Measurements from ENCODE around the gene CNN2. TPM values are rescaled to one million over a fixed set of nuclear protein-coding genes. Genes with fewer than 3 reads are reported as not detected.

Gene CNN2
- polyA plus RNA-seq, 3 donors, result 69.9 to 213 (median 144) TPM

- Mint-ChIP-seq H3K36me3 (peaks cover 0 to 6% of the 10 kb centered on the region in 2 donors), H3K27ac (peak within 1 kb of the TSS in 1 of 7 donors; percentile 63), H3K27me3 (ENCODE audit: low read depth in 3 of 3) (peaks cover 58 to 78% (median 63%) of the 10 kb centered on the region in 3 donors), H3K4me1 (peaks cover 12% of the 10 kb centered on the region), H3K9me3 (peaks cover 0 to 16% (median 9%) of the 10 kb centered on the region in 7 donors), H3K4me3 (peak within 1 kb of the TSS; percentile 41 to 85)
- Histone ChIP-seq H3K4me1 (ENCODE audit: control insufficient read depth in 1 of 2, insufficient read depth in 2 of 2, low read length in 2 of 2) (peaks cover 19 to 20% of the 10 kb centered on the region in 2 donors), H3K9ac (ENCODE audit: insufficient read depth, low read length, poor library complexity, severe bottlenecking) (no peak within 1 kb of the TSS), H3K36me3 (replicated peaks in 1 of 2; ENCODE audit: control insufficient read depth in 1 of 2, insufficient read depth in 2 of 2, low read length in 2 of 2) (no peaks in the 10 kb centered on the region), H3K4me3 (replicated peaks in 1 of 3; ENCODE audit: low read depth in 2 of 3, low read length in 3 of 3) (peak within 1 kb of the TSS in 1 of 3 experiments; percentile 63), H4K20me1 (ENCODE audit: insufficient read depth, low read length) (peaks cover 5% of the 10 kb centered on the region), H3K4me2 (replicated peaks; ENCODE audit: extremely low read depth, low read length, poor library complexity, severe bottlenecking) (peak within 1 kb of the TSS; percentile 67), H3K9me3 (replicated peaks in 1 of 2; ENCODE audit: control insufficient read depth in 1 of 2, insufficient read depth in 1 of 2, low read length in 2 of 2) (peaks cover 0 to 8% of the 10 kb centered on the region in 2 donors), H3K79me2 (ENCODE audit: insufficient read depth, low read length) (no peaks in the 10 kb centered on the region), H2AFZ (ENCODE audit: insufficient read depth, low read depth, low read length, poor library complexity, severe bottlenecking) (peak within 1 kb of the TSS; percentile 68), H3K27ac (ENCODE audit: low read depth in 1 of 2, low read length in 2 of 2) (no peak within 1 kb of the TSS), H3K27me3 (ENCODE audit: control insufficient read depth in 2 of 2, insufficient read depth in 2 of 2, low read length in 2 of 2) (peaks cover 14 to 69% of the 10 kb centered on the region in 2 donors)
- 2% methylated on average over 43 of the region's 43 CpGs for WGBS (ENCODE audit: insufficient coverage)
- DNase-seq, result peak; percentile 37 to 59 (median 38)
- intact Hi-C loops (cut with micrococcal nuclease), result no loop called here
- TF ChIP-seq CTCF (IDR thresholded peaks at IDR 0.05), result peak; percentile 54
These were observed 26.3 kb upstream of the CNN2 start, which contains the start of gene GRIN3B for GRCh38 chr19:1000095-1000494. TSS of gene GRIN3B (plus strand) at chr19:1000419. CDS start at chr19:1000438, 19 bp downstream.

- no peak for DNase-seq
- Histone ChIP-seq H3K27me3 (ENCODE audit: control insufficient read depth in 2 of 2, insufficient read depth in 2 of 2, low read length in 2 of 2) (peaks cover 14 to 61% of the 10 kb centered on the region in 2 donors), H3K4me2 (replicated peaks; ENCODE audit: extremely low read depth, low read length, poor library complexity, severe bottlenecking) (peak overlapping the region; percentile 67), H2AFZ (ENCODE audit: insufficient read depth, low read depth, low read length, poor library complexity, severe bottlenecking) (peak overlapping the region; percentile 68), H3K79me2 (ENCODE audit: insufficient read depth, low read length) (no peaks in the 10 kb centered on the region), H3K27ac (ENCODE audit: low read depth in 1 of 2, low read length in 2 of 2) (no peak overlapping the region), H3K4me1 (ENCODE audit: control insufficient read depth in 1 of 2, insufficient read depth in 2 of 2, low read length in 2 of 2) (peaks cover 19 to 20% of the 10 kb centered on the region in 2 donors), H3K36me3 (replicated peaks in 1 of 2; ENCODE audit: control insufficient read depth in 1 of 2, insufficient read depth in 2 of 2, low read length in 2 of 2) (no peaks in the 10 kb centered on the region), H3K9me3 (replicated peaks in 1 of 2; ENCODE audit: control insufficient read depth in 1 of 2, insufficient read depth in 1 of 2, low read length in 2 of 2) (peaks cover 0 to 8% of the 10 kb centered on the region in 2 donors), H3K4me3 (replicated peaks in 1 of 3; ENCODE audit: low read depth in 2 of 3, low read length in 3 of 3) (peak overlapping the region in 1 of 3 experiments; percentile 63), H3K9ac (ENCODE audit: insufficient read depth, low read length, poor library complexity, severe bottlenecking) (no peak overlapping the region), H4K20me1 (ENCODE audit: insufficient read depth, low read length) (peaks cover under 1% of the 10 kb centered on the region)
- H3K27me3 Mint-ChIP-seq (ENCODE audit: low read depth in 3 of 3), result peaks cover 51 to 71% (median 55%) of the 10 kb centered on the region in 3 donors
- H3K9me3 Mint-ChIP-seq, result peaks cover 0 to 16% (median 9%) of the 10 kb centered on the region in 7 donors
- peaks cover 12% of the 10 kb centered on the region for H3K4me1 Mint-ChIP-seq
- intact Hi-C loops (cut with micrococcal nuclease), result loop anchor here (1.0 kb wide), 2 partner anchors 79 to 80 kb away; no protein-coding TSS in a partner anchor
- peak overlapping the region in 1 of 7 donors; percentile 63 for H3K27ac Mint-ChIP-seq
- no peak for TF ChIP-seq CTCF (IDR thresholded peaks at IDR 0.05)
- WGBS (ENCODE audit: insufficient coverage), result 3% methylated on average over 67 of the region's 73 CpGs
- H3K4me3 Mint-ChIP-seq, result peak overlapping the region; percentile 41 to 84
- peaks cover 0 to 6% of the 10 kb centered on the region in 2 donors for H3K36me3 Mint-ChIP-seq
These were observed 25.5 kb upstream of the CNN2 start for GRCh38 chr19:1000591-1001537.

Data from CD14-positive monocyte (primary cell).